Gastrocnemius medialis (tissue), 4 donors: Measurements from ENCODE around the gene HMX1. TPM values are rescaled to one million over a fixed set of nuclear protein-coding genes. Genes with fewer than 3 reads are reported as not detected.

Experiments used
- ATAC-seq, 2 donors: fragments of 150-250 bp; one replicate each; pipeline ENCODE4 v1.9.1; 2016
- DNase-seq, 2 donors: peaks; one replicate each; pipeline ENCODE4 v3.0.0-alpha.2; 2019
- H3K27ac ChIP-seq, 4 donors: fragments of 200-600 bp; sonication (generic); 1 replicate in 1 of 4; 2 replicates in 3 of 4; pipeline ENCODE4 v1.5.1; 2016 to 2018; ENCODE audit warnings: mild to moderate bottlenecking in 2 of 4, moderate library complexity in 1 of 4
- H3K27me3 ChIP-seq, 3 donors: fragments of 200-600 bp; sonication (generic) in 2 of 3; 1 replicate in 1 of 3; 2 replicates in 2 of 3; pipeline versions ENCODE4 v1.5.1 to v1.6.0; 2016 to 2019; ENCODE audit warnings: mild to moderate bottlenecking in 1 of 3, moderate library complexity in 1 of 3
- H3K36me3 ChIP-seq, 2 donors: fragments of 200-600 bp; sonication (generic) in 1 of 2; one replicate each; pipeline ENCODE4 v1.5.1; 2017 to 2018
- H3K4me1 ChIP-seq, 2 donors: fragments of 200-600 bp; sonication (generic) in 1 of 2; one replicate each; pipeline ENCODE4 v1.5.1; 2016 to 2017; ENCODE audit warnings: mild to moderate bottlenecking in 2 of 2
- H3K4me3 ChIP-seq, 4 donors: fragments of 200-600 bp; sonication (generic) in 3 of 4; 1 replicate in 1 of 4; 2 replicates in 3 of 4; pipeline ENCODE4 v1.5.1; 2016 to 2019; ENCODE audit warnings: mild to moderate bottlenecking in 2 of 4
- H3K9me3 ChIP-seq, 3 donors: fragments of 200-600 bp; sonication (generic) in 2 of 3; 1 replicate in 1 of 3; 2 replicates in 2 of 3; pipeline ENCODE4 v1.5.1; 2016 to 2019
- CTCF ChIP-seq, 5 experiments: fragments of 450-650 bp in 3 of 5; fragments of 200-600 bp in 2 of 5; sonication (generic) in 2 of 5; IDR thresholded peaks in 4 of 5; conservative IDR thresholded peaks in 1 of 5; 1 replicate in 4 of 5; 2 replicates in 1 of 5; pipeline ENCODE4 v1.5.1; 2016 to 2019; ENCODE audit warnings: antibody characterized with exemption in 5 of 5, mild to moderate bottlenecking in 3 of 5, moderate library complexity in 3 of 5
- POLR2A ChIP-seq, 2 donors: fragments of 450-650 bp; IDR thresholded peaks; one replicate each; pipeline ENCODE4 v1.6.1; 2017; ENCODE audit warnings: antibody characterized with exemption in 2 of 2, mild to moderate bottlenecking in 2 of 2, moderate library complexity in 2 of 2
- in situ Hi-C, 4 donors: fragments of 200-750 bp; cut with MboI; loops; one replicate each; pipeline versions ENCODE4 v1.15.0 to v1.8.0; 2017; ENCODE audit warnings: low sequenced_read_pairs in 4 of 4
- intact Hi-C: fragments of 100-400 bp; cut with DNase I; formaldehyde crosslinking; loops from one replicate; pipeline ENCODE4 v1.15.1; 2023; ENCODE audit warnings: low total_unique reads
- total RNA-seq, 4 donors: library from RNA; depleted of rRNA; stranded (reverse); fragments of >200 nt; gene quantifications; one replicate each; pipeline versions ENCODE4 v1.1.0 to v1.2.3, GENCODE V29; 2016

HMX1 gene
- total RNA-seq, 4 donors from 2014 or later: not detected

- no peak overlapping the region for H3K27ac ChIP-seq
- H3K4me3 ChIP-seq: no peak overlapping the region
- intact Hi-C loops (no loop called here), in situ Hi-C loops (no loop called here)
- peaks cover 0 to 2% (median 0%) of the 10 kb centered on the region in 3 donors for H3K9me3 ChIP-seq
- H3K4me1 ChIP-seq: no peaks in the 10 kb centered on the region
- no peaks in the 10 kb centered on the region for H3K36me3 ChIP-seq
- DNase-seq (no peak), ATAC-seq (no peak)
- TF ChIP-seq CTCF (IDR thresholded peaks at IDR 0.05 in 4 of 5, conservative IDR thresholded peaks at IDR 0.05 in 1 of 5) (no peak), POLR2A (IDR thresholded peaks at IDR 0.05) (no peak)
- H3K27me3 ChIP-seq: peaks cover 5 to 7% (median 6%) of the 10 kb centered on the region in 3 donors
Observed at GRCh38 chr4:8904666-8905065, 33.0 kb upstream of the HMX1 start.

- TF ChIP-seq CTCF (IDR thresholded peaks at IDR 0.05 in 4 of 5, conservative IDR thresholded peaks at IDR 0.05 in 1 of 5) (no peak), POLR2A (IDR thresholded peaks at IDR 0.05) (no peak)
- peaks cover 0 to 2% (median 0%) of the 10 kb centered on the region in 3 donors for H3K9me3 ChIP-seq
- no peaks in the 10 kb centered on the region for H3K4me1 ChIP-seq
- intact Hi-C loops: no loop called here
- no peaks in the 10 kb centered on the region for H3K36me3 ChIP-seq
- in situ Hi-C loops: no loop called here
- DNase-seq (no peak), ATAC-seq (no peak)
- peaks cover 5 to 9% (median 7%) of the 10 kb centered on the region in 3 donors for H3K27me3 ChIP-seq
- no peak overlapping the region for H3K4me3 ChIP-seq
- H3K27ac ChIP-seq: no peak overlapping the region
Observed at GRCh38 chr4:8904041-8904501, 32.4 kb upstream of the HMX1 start.

GRCh38 chr4:8901335-8901734, 29.7 kb upstream of the HMX1 start:
- Histone ChIP-seq H3K27ac (no peak overlapping the region), H3K4me3 (no peak overlapping the region), H3K9me3 (peaks cover 0 to 2% (median 0%) of the 10 kb centered on the region in 3 donors), H3K4me1 (no peaks in the 10 kb centered on the region), H3K36me3 (no peaks in the 10 kb centered on the region), H3K27me3 (peaks cover 3 to 12% (median 8%) of the 10 kb centered on the region in 3 donors)
- intact Hi-C loops: no loop called here
- DNase-seq: no peak
- no peak for ATAC-seq
- TF ChIP-seq POLR2A (IDR thresholded peaks at IDR 0.05): no peak
- TF ChIP-seq CTCF (IDR thresholded peaks at IDR 0.05 in 4 of 5, conservative IDR thresholded peaks at IDR 0.05 in 1 of 5): no peak
- in situ Hi-C loops: no loop called here

- in situ Hi-C loops: no loop called here
- DNase-seq (no peak), ATAC-seq (no peak)
- H3K27me3 ChIP-seq: peaks cover 10 to 17% (median 11%) of the 10 kb centered on the region in 3 donors
- H3K4me3 ChIP-seq: no peak overlapping the region
- intact Hi-C loops: no loop called here
- H3K27ac ChIP-seq: no peak overlapping the region
- no peaks in the 10 kb centered on the region for H3K4me1 ChIP-seq
- H3K36me3 ChIP-seq: no peaks in the 10 kb centered on the region
- peaks cover 0 to 2% (median 0%) of the 10 kb centered on the region in 3 donors for H3K9me3 ChIP-seq
- TF ChIP-seq POLR2A (IDR thresholded peaks at IDR 0.05) (no peak), CTCF (IDR thresholded peaks at IDR 0.05 in 4 of 5, conservative IDR thresholded peaks at IDR 0.05 in 1 of 5) (no peak)
Observed at GRCh38 chr4:8900588-8900987, 28.9 kb upstream of the HMX1 start.

- intact Hi-C loops (no loop called here), in situ Hi-C loops (no loop called here)
- no peak for ATAC-seq
- H3K27me3 ChIP-seq: peaks cover 32 to 35% (median 32%) of the 10 kb centered on the region in 3 donors
- no peaks in the 10 kb centered on the region for H3K4me1 ChIP-seq
- no peaks in the 10 kb centered on the region for H3K36me3 ChIP-seq
- TF ChIP-seq CTCF (IDR thresholded peaks at IDR 0.05 in 4 of 5, conservative IDR thresholded peaks at IDR 0.05 in 1 of 5): no peak
- TF ChIP-seq POLR2A (IDR thresholded peaks at IDR 0.05): no peak
- H3K4me3 ChIP-seq: no peak overlapping the region
- DNase-seq: no peak
- H3K27ac ChIP-seq: no peak overlapping the region
- H3K9me3 ChIP-seq: peaks cover 0 to 2% (median 0%) of the 10 kb centered on the region in 3 donors
Observed at GRCh38 chr4:8898419-8898818, 26.8 kb upstream of the HMX1 start.
